Brain microvascular endothelial cell (primary cell): ENCODE measurements around the gene CNTLN.
"Not testable (repeated sequence)": the region's sequence is repeated elsewhere in the genome, so short reads cannot be mapped to it uniquely, and the experiment has no call there.

Source experiments
- DNase-seq: peaks from one replicate; pipeline ENCODE4 v3.0.0-alpha.2; 2020
- H3K27ac ChIP-seq: fragments of 250-450 bp; sonication (Bioruptor Pico); 2 replicates; pipeline ENCODE4 v1.5.1; 2020; ENCODE audit warnings: mild to moderate bottlenecking, moderate library complexity
- H3K27me3 ChIP-seq: fragments of 250-450 bp; sonication (Bioruptor Pico); replicated peaks from 2 replicates; pipeline ENCODE4 v1.5.1; 2020; ENCODE audit warnings: mild to moderate bottlenecking
- H3K36me3 ChIP-seq: fragments of 250-450 bp; sonication (Bioruptor Pico); replicated peaks from 2 replicates; pipeline ENCODE4 v1.5.1; 2020; ENCODE audit warnings: mild to moderate bottlenecking
- H3K4me3 ChIP-seq: 2 replicates; pipeline ENCODE4 v1.5.1; 2011; ENCODE audit warnings: low read depth, mild to moderate bottlenecking, control low read depth, low read length, moderate library complexity
- CTCF ChIP-seq: IDR thresholded peaks from 2 replicates; pipeline ENCODE4 v1.5.1; 2011; ENCODE audit warnings: low read depth, mild to moderate bottlenecking, moderate library complexity, low read length, control low read depth, inconsistent platforms; ENCODE audit errors: missing control alignments
- in situ Hi-C: cut with HindIII; loops from 2 replicates; pipeline ENCODE4 v1.10.0; 2017; ENCODE audit warnings: low sequenced_read_pairs, low pct_ligation_motif_present

Gene CNTLN

DNA sequence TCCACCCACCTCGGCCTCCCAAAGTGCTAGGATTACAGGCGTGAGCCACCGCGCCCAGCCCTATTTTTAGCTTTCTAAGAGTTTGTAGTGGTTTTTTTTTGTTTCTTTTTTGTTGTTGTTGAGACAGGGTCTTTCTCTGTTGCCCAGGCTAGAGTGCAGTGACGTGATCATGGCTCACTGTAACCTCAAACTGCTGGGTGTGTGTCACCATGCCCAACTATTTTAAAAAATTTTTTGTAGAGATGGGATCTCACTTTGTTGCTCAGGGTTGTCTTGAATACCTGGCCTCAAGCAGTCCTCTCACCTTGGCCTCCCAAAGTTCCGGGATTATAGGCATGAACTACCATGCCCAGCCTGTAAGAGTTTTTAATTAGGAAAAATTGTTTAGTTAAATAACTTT is 298.7 kb downstream of the CNTLN start:
- Histone ChIP-seq H3K36me3 (no peaks in the 10 kb centered on the region), H3K27ac (no peak overlapping the region), H3K27me3 (no peaks in the 10 kb centered on the region), H3K4me3 (no peak overlapping the region)
- no peak for DNase-seq
- in situ Hi-C loops = no loop called here
- no peak for TF ChIP-seq CTCF

DNA sequence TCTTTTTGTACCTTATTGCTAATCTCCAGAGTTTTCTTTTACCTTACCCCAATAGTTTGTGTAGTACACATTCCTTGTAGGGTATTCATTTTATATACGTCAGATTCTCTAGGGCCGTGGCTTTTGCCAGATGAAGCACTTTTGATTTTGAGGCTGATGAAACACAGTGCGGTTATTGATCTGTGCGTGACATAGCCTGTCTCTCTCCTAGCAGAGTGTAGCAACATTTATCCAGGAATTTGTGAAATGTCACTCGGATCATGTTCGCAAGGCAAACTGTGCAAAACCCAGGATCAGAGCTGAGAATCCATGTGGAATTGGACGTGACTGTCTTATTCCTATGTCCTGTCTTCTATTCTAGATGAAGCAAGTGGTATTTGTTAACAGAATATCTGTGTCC is 302.0 kb downstream of the CNTLN start:
- no peak overlapping the region for H3K27ac ChIP-seq
- no peaks in the 10 kb centered on the region for H3K27me3 ChIP-seq
- H3K4me3 ChIP-seq = no peak overlapping the region
- no peaks in the 10 kb centered on the region for H3K36me3 ChIP-seq
- no peak for TF ChIP-seq CTCF
- DNase-seq = no peak
- in situ Hi-C loops = no loop called here

DNA sequence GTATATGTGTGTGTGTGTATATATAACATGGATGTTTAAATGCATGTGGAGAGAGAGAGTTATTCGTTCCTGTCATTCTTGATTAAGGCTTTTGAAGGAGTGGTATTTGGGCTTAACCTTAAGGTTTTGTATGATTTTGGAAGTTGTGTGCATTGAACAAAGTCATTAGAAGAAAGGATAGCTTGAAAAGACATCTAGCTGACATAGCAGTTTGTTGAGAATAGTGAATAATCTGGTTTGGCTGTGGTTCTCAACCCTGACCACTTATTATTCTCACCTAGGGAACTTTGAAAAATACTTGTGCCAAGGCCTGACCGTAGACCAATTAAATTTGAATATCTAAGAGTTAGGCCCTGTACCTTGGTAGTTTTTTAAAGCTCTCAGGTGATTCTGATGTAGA is 303.0 kb downstream of the CNTLN start:
- TF ChIP-seq CTCF = no peak
- no peaks in the 10 kb centered on the region for H3K36me3 ChIP-seq
- no peaks in the 10 kb centered on the region for H3K27me3 ChIP-seq
- no peak overlapping the region for H3K4me3 ChIP-seq
- in situ Hi-C loops = no loop called here
- no peak for DNase-seq
- no peak overlapping the region for H3K27ac ChIP-seq

- H3K36me3 ChIP-seq, H3K27ac ChIP-seq, H3K4me3 ChIP-seq, H3K27me3 ChIP-seq, DNase-seq, in situ Hi-C loops: not testable (repeated sequence)
Measured at GRCh38 chr9:17445126-17445525, 310.3 kb downstream of the CNTLN start.

GRCh38 chr9:17453751-17454150 is 318.9 kb downstream of the CNTLN start:
- no peak for TF ChIP-seq CTCF
- Histone ChIP-seq H3K27ac (no peak overlapping the region), H3K4me3 (no peak overlapping the region), H3K27me3 (no peaks in the 10 kb centered on the region), H3K36me3 (no peaks in the 10 kb centered on the region)
- in situ Hi-C loops = no loop called here
- no peak for DNase-seq

DNA sequence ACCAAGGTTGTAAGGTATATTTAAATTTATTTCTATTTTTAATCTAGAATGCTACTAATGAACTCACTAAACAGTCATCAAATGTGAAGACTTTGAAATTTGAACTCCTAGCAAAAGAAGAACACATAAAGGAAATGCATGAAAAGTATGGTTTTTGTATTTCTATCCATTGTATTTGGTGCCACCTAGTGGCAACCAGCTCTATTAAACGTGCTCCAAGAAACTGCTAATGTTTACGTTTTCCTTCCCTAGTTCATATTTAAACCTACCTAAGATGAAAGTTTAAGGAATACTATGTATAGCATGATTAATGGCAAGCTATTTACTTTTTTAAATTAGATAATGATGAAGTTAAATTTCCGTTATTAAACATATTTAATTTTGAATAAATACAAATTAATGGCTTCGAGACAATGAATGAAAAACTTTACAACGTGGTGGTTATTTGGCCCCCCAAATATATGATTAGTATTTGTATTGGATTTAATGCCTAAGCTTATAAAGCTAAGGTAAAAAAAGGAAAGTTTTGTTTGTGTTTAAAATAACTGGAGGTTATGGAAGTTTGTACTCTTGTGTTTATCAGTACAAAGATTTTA is 328.1 kb downstream of the CNTLN start:
- Histone ChIP-seq H3K4me3 (no peak overlapping the region), H3K36me3 (no peaks in the 10 kb centered on the region), H3K27me3 (no peaks in the 10 kb centered on the region), H3K27ac (no peak overlapping the region)
- TF ChIP-seq CTCF = peak; percentile 55
- in situ Hi-C loops = no loop called here
- peak; percentile 45 for DNase-seq
